Transverse colon (tissue), 4 donors: ENCODE measurements around the gene CCT7.

Source experiments
- CTCF ChIP-seq, 5 experiments: fragments of 200-600 bp in 3 of 5; fragments of 450-650 bp in 2 of 5; sonication (generic) in 3 of 5; IDR thresholded peaks; 1 replicate in 2 of 5; 2 replicates in 3 of 5; pipeline ENCODE4 v1.5.1; 2016 to 2017; ENCODE audit warnings: antibody characterized with exemption in 5 of 5, inconsistent platforms in 3 of 5, mild to moderate bottlenecking in 2 of 5, moderate library complexity in 1 of 5
- EP300 ChIP-seq: sonication (generic); formaldehyde crosslinking; IDR thresholded peaks from one replicate; pipeline ENCODE4 v1.6.1; 2017; ENCODE audit warnings: antibody characterized with exemption, low read depth
- POLR2A ChIP-seq: fragments of 450-650 bp; IDR thresholded peaks from one replicate; pipeline ENCODE4 v1.6.1; 2016; ENCODE audit warnings: antibody characterized with exemption, mild to moderate bottlenecking, moderate library complexity
- POLR2AphosphoS5 ChIP-seq, 3 donors: sonication (generic); formaldehyde crosslinking; IDR thresholded peaks; one replicate each; pipeline ENCODE4 v1.6.1; 2016; ENCODE audit warnings: antibody characterized with exemption in 3 of 3

- TF ChIP-seq POLR2A: no peak
- no peak for TF ChIP-seq CTCF (IDR thresholded peaks at IDR 0.05)
- TF ChIP-seq POLR2AphosphoS5 (IDR thresholded peaks at IDR 0.05): no peak
- TF ChIP-seq EP300: no peak
Measured at GRCh38 chr2:73255907-73256617, 22.0 kb downstream of the CCT7 start.
